ENCODE results near the gene C6orf58.
A peak's percentile ranks its signal among the peaks of the same experiment; 100 is the strongest.
"Not testable (repeated sequence)": the region's sequence is repeated elsewhere in the genome, so short reads cannot be mapped to it uniquely, and the experiment has no call there.

The C6orf58 gene

DNA sequence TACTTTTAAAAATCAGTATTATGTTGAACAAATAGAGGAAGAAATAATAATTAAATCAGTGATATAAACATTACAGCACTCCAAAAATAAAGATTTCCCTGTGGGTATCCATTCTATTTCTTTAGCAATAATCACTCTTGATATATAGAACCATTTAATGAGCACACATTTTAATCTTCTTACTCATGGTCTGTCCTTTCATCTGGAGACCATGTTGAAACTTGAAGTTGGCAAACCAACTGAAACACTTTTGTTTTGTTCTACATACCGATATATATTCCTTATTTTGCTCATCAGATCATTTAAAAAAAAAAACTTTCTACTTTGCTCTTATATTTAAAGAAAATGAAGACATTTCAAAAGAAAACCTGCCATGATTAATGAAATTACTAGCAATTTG is 13.4 kb downstream of the C6orf58 start:
- no peak for DNase-seq (ENCODE audit: low read depth, low spot score)

DNA sequence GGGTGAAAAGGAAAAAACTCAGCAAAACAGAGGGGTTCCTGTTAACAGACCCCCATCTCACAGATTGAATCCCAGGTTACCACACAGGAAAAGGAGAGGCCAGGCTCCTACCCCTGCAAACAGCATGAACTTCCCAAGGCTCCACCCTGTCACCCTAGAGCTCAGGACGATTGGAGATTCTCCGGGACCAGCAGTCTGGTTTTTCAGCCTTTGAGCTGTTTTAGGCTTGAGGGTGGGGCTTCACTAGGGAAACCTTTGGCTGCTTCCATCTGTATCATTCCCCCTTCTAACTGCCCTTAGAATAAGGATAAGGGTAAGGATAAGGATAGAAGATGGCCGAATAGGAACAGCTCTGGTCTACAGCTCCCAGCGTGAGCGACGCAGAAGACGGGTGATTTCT is 16.0 kb downstream of the C6orf58 start:
- peak; percentile 17 for DNase-seq (ENCODE audit: low read depth, low spot score)

- not testable (repeated sequence) for DNase-seq (ENCODE audit: low read depth, low spot score)
These were observed 16.5 kb downstream of the C6orf58 start for GRCh38 chr6:127593456-127593855.

DNA sequence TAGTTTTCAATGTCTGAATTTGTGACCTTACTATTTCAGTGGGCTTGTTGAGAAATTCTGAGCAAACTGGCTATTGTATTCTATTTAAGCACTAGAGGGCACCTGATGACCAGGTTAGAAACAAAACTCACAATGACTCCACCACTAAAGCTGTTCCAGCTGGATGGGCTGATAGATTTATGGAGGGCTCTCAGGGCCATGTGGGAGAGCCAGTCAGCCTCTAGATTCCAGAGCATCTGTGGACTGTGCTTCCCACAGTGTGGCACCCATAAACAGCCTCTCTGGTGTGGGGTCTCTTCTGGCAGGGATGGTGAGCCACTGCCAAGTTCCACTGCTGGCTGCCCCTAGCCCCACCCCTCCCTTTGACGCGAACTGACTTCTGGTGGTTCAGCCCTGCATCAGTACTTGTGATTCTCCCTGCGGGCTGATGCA is 29.2 kb downstream of the C6orf58 start:
- DNase-seq (ENCODE audit: low read depth, low spot score): peak; percentile 12

GRCh38 chr6:127608554-127609270 is 31.7 kb downstream of the C6orf58 start:
- DNase-seq (ENCODE audit: low read depth, low spot score): no peak

DNA sequence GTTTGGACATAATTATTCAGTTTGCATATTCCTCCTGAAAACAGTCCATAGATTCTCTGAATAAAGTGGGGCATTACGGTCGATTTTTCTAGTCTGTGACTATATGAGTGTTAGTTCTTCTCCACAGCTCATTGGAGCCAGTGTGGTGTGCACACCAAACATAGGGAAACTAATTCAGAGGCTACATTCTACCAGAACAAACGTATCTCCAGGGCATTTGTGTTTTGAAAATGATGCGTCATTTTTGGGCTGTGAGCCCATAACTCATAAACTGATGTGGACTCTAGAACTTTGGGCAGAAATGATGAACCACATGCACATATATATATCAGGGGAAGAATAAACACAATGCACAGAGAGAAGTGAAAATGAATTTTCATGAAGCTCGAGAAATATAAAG is 41.8 kb downstream of the C6orf58 start:
- no peak for DNase-seq (ENCODE audit: low read depth, low spot score)

DNA sequence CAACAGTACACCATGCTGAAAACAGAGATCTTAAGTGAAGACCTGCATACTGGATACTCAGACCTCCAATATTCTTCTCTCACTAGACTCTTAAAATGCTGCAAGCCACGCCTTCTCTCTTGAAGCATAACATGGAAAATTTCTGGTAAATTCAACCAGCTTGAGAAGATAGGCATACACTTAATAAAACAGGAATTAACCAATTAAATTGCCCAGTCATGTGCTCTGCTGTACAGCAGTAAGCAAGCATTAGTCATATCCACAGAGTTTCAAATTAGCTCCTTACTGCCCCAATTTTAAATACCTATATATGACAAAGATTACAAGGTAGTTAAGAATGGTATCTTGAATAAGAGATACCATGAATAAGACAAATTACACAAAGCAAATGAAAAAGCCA is 53.8 kb downstream of the C6orf58 start:
- DNase-seq (ENCODE audit: low read depth, low spot score): no peak

DNA sequence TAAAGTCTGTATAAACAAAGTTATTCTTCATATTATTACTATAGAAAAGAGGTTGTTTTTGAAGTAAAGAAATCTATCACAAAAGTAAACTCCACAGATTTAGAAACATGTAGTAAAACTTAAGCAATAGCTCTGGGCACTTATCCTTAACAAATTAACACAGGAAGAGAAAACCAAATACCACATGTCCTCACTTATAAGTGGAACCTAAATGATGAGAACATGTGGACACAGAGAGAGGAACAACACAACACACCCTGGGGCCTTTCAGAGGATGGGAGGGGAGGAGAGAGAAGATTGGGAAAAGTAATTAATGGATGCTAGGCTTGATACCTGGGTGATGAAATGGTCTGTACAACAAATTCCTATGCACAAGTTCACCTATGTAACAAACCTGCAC is 57.2 kb downstream of the C6orf58 start:
- no peak for DNase-seq (ENCODE audit: low read depth, low spot score)

- DNase-seq (ENCODE audit: low read depth, low spot score): no peak
These were observed 58.1 kb downstream of the C6orf58 start for GRCh38 chr6:127635091-127635490.

- DNase-seq (ENCODE audit: low read depth, low spot score): no peak
These were observed 60.9 kb downstream of the C6orf58 start for GRCh38 chr6:127637830-127638409.

All from iPS DF 19.7 (cell line).